PC-9 (cell line): ENCODE measurements around the gene TENM4.

Experiments
- CTCF ChIP-seq: fragments of 200-600 bp; sonication (generic); conservative IDR thresholded peaks from 2 replicates; pipeline ENCODE4 v1.6.1; 2017; ENCODE audit warnings: mixed run types, antibody characterized with exemption, mild to moderate bottlenecking, moderate library complexity
- EZH2 ChIP-seq: fragments of 200-600 bp; sonication (generic); IDR thresholded peaks from 2 replicates; pipeline ENCODE4 v1.8.0; 2017; ENCODE audit warnings: antibody characterized with exemption, low read depth

GRCh38 chr11:78753297-78753696, 687.5 kb downstream of the TENM4 start:
- TF ChIP-seq CTCF (no peak), EZH2 (no peak)
